ENCODE results near the gene SLX1A. TPM values are rescaled to one million over a fixed set of nuclear protein-coding genes. Genes with fewer than 3 reads are reported as not detected.
A peak's percentile ranks its signal among the peaks of the same experiment; 100 is the strongest.
"Not testable (repeated sequence)": the region's sequence is repeated elsewhere in the genome, so short reads cannot be mapped to it uniquely, and the experiment has no call there.

SLX1A gene
- total RNA-seq, result 100 to 1,000 TPM; 116 to 129 TPM

DNA sequence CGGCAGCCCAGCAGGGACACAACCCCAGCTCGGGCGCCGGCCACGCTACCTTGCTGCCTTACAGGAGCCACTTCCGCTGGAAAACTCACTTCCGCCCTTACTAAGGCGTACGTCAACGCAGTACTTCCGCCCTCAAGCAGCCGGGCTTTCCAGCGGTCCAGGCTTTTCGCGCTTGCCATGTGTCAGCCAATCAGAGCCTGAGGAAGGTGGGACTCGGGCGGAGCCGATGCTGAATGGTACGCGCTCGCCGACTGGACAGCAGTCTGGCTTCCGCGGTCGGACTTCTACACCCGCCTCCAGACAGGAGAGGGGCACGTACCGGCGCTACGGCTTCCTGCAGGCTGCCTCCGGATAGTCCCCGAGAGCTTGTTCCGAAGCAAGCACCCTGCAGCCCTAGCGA lies at the start of gene SLX1A, which contains the start of gene BOLA2B:
Gene SLX1A, plus strand, starts transcription at position 261 of the 400 bp plus-strand sequence. CDS start 210 bp downstream, outside the sequence.
Gene BOLA2B, minus strand, starts transcription at position 52 of the 400 bp plus-strand sequence. CDS start 71 bp downstream, outside the sequence.
- POLR2A ChIA-PET; DNase-seq; H3K27me3 Mint-ChIP-seq; H3K4me1 Mint-ChIP-seq (ENCODE audit: low read depth); intact Hi-C loops (cut with micrococcal nuclease); H3K27ac Mint-ChIP-seq; CTCF ChIA-PET; H3K36me3 Mint-ChIP-seq (ENCODE audit: low read depth); H3K9me3 Mint-ChIP-seq; H3K4me3 Mint-ChIP-seq: not testable (repeated sequence)
- ATAC-seq, result peak; percentile 86

DNA sequence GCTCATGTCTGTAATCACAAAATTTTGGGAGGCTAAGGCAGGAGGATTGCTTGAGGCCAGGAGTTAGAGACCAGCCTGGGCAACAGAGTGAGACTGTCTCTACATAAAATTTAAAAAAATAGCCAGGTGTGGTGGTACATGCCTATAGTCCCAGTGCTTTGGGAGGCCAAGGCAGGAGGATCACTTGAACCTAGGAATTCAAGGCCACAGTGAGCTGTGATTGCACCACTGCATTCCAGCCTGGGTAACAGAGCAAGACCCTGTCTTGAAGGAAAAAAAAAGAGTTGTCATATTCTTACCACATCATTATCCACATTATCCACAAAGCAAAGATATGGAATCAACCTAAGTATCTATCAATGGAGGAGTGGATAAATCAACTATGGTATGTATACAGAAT lies 49.7 kb upstream of the SLX1A start:
- POLR2A ChIA-PET, result no interaction called here

DNA sequence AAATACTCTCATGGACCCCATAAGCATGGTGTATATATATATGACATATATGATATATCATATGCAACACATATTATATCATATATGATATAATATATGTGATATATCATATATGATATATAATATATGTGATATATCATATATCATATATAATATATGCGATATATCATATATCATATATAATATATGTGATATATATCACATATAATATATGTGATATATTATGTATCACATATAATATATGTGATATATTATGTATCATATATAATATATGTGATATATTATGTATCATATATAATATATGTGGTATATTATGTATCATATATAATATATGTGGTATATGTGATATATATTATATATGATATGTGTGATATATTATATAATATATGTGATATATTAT lies 48.8 kb upstream of the SLX1A start:
- H3K36me3 Mint-ChIP-seq (ENCODE audit: low read depth), result peaks cover 3% of the 10 kb centered on the region
- TF ChIP-seq, protein P1, sequence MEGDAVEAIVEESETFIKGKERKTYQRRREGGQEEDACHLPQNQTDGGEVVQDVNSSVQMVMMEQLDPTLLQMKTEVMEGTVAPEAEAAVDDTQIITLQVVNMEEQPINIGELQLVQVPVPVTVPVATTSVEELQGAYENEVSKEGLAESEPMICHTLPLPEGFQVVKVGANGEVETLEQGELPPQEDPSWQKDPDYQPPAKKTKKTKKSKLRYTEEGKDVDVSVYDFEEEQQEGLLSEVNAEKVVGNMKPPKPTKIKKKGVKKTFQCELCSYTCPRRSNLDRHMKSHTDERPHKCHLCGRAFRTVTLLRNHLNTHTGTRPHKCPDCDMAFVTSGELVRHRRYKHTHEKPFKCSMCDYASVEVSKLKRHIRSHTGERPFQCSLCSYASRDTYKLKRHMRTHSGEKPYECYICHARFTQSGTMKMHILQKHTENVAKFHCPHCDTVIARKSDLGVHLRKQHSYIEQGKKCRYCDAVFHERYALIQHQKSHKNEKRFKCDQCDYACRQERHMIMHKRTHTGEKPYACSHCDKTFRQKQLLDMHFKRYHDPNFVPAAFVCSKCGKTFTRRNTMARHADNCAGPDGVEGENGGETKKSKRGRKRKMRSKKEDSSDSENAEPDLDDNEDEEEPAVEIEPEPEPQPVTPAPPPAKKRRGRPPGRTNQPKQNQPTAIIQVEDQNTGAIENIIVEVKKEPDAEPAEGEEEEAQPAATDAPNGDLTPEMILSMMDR (IDR thresholded peaks at IDR 0.05), result no peak
- no peak for DNase-seq
- no peak overlapping the region for H3K27ac Mint-ChIP-seq
- ChIA-PET CTCF (no interaction called here), POLR2A (no interaction called here)
- no peak overlapping the region for H3K4me3 Mint-ChIP-seq
- H3K27me3 Mint-ChIP-seq, result no peaks in the 10 kb centered on the region
- ATAC-seq, result no peak
- H3K4me1 Mint-ChIP-seq (ENCODE audit: low read depth), result peaks cover 18% of the 10 kb centered on the region
- peaks cover 6% of the 10 kb centered on the region for H3K9me3 Mint-ChIP-seq
- intact Hi-C loops (cut with micrococcal nuclease), result no loop called here

More for the DNA sequence above, 49.7 kb upstream of the SLX1A start:
- Mint-ChIP-seq H3K36me3 (ENCODE audit: low read depth) (no peaks in the 10 kb centered on the region), H3K4me3 (no peak overlapping the region), H3K27me3 (no peaks in the 10 kb centered on the region), H3K27ac (no peak overlapping the region), H3K4me1 (ENCODE audit: low read depth) (peaks cover 26% of the 10 kb centered on the region), H3K9me3 (no peaks in the 10 kb centered on the region)
- DNase-seq (no peak), ATAC-seq (no peak)
- TF ChIP-seq, protein P1 (IDR thresholded peaks at IDR 0.05), result no peak
- intact Hi-C loops (cut with micrococcal nuclease), result no loop called here
- CTCF ChIA-PET, result no interaction called here

DNA sequence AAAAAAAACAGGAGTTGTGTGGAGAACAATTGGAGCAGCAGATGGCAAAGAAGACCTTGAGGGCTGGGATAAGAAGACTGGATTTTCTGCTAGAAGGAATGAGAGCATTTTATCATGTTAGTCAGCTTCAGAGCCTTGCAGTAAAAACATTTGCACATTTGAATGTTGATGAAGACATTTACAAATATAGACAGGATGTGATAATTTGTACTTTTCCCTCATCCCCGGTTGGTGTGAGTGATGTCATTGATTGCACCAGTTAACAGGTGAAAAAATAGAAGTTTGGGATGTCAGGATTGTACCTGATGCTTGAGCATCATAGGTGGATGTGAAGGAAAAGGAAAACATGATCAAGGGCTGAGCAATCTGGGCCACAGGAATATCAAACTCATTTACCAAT lies 48.0 kb upstream of the SLX1A start:
- no peak for DNase-seq
- CTCF ChIA-PET, result no interaction called here

GRCh38 chr16:30147843-30148510 lies 45.7 kb upstream of the SLX1A start:
- no peak for DNase-seq
- no peak overlapping the region for H3K4me3 Mint-ChIP-seq
- H3K27ac Mint-ChIP-seq, result no peak overlapping the region
- ChIA-PET CTCF (interaction anchor here (0.9 to 1.9 kb wide), 2 partner anchors 35 to 56 kb away, joined by 5 read pairs; partner anchors contain the start of genes GDPD3 and TBX6), POLR2A (interaction anchor here (1.5 kb wide), 1 partner anchor 270 kb away, joined by 3 read pairs; no protein-coding TSS in a partner anchor)
- H3K4me1 Mint-ChIP-seq (ENCODE audit: low read depth), result peaks cover 8% of the 10 kb centered on the region
- H3K9me3 Mint-ChIP-seq, result peaks cover 6% of the 10 kb centered on the region
- intact Hi-C loops (cut with micrococcal nuclease), result no loop called here
- no peaks in the 10 kb centered on the region for H3K27me3 Mint-ChIP-seq
- H3K36me3 Mint-ChIP-seq (ENCODE audit: low read depth), result peaks cover 3% of the 10 kb centered on the region
- no peak for ATAC-seq
- TF ChIP-seq, protein P1 (IDR thresholded peaks at IDR 0.05), result no peak

More for the DNA sequence above, 48.0 kb upstream of the SLX1A start:
- POLR2A ChIA-PET, result no interaction called here
- Mint-ChIP-seq H3K4me1 (ENCODE audit: low read depth) (peaks cover 17% of the 10 kb centered on the region), H3K4me3 (no peak overlapping the region), H3K27ac (no peak overlapping the region), H3K36me3 (ENCODE audit: low read depth) (peaks cover 3% of the 10 kb centered on the region), H3K27me3 (no peaks in the 10 kb centered on the region), H3K9me3 (peaks cover 6% of the 10 kb centered on the region)
- TF ChIP-seq, protein P1 (IDR thresholded peaks at IDR 0.05), result no peak
- intact Hi-C loops (cut with micrococcal nuclease), result no loop called here
- no peak for ATAC-seq

All from activated CD8-positive, alpha-beta T cell treated with anti-CD3 and anti-CD28 coated beads for 36 hours (primary cell).